Effector memory CD8-positive, alpha-beta T cell (primary cell): Measurements from ENCODE around the gene CYS1.

Experiments used
- ATAC-seq: fragments of 150-1000 bp; cut with Tn5 transposase; replicated peaks from 2 replicates; pipeline ENCODE4 v1.10.0; 2021; ENCODE audit warnings: mild to moderate bottlenecking, moderate library complexity
- DNase-seq, 3 experiments: peaks; one replicate each; pipeline ENCODE4 v3.0.0; 2021
- H3K27ac Mint-ChIP-seq, 2 donors: one replicate each; pipeline ENCODE4 v1.8.0; 2022; ENCODE audit warnings: mild to moderate bottlenecking in 2 of 2, mixed read lengths in 2 of 2, moderate library complexity in 2 of 2
- H3K27me3 Mint-ChIP-seq, 2 donors: one replicate each; pipeline ENCODE4 v1.8.0; 2022; ENCODE audit warnings: mixed read lengths in 2 of 2
- H3K36me3 Mint-ChIP-seq: one replicate; pipeline ENCODE4 v1.8.0; 2022; ENCODE audit warnings: mild to moderate bottlenecking, moderate library complexity, mixed read lengths; ENCODE audit not compliant: insufficient read depth
- H3K4me1 Mint-ChIP-seq, 2 donors: one replicate each; pipeline ENCODE4 v1.8.0; 2022; ENCODE audit warnings: low read depth in 2 of 2, mixed read lengths in 2 of 2
- H3K4me3 Mint-ChIP-seq, 2 donors: one replicate each; pipeline ENCODE4 v1.8.0; 2022; ENCODE audit warnings: mild to moderate bottlenecking in 2 of 2, mixed read lengths in 2 of 2, moderate library complexity in 2 of 2
- H3K9me3 Mint-ChIP-seq, 2 donors: one replicate each; pipeline ENCODE4 v1.8.0; 2022; ENCODE audit warnings: mixed read lengths in 2 of 2

Gene CYS1

GRCh38 chr2:10085668-10086059 is 5.5 kb upstream of the CYS1 start:
- DNase-seq (no peak), ATAC-seq (no peak)
- H3K9me3 Mint-ChIP-seq, result no peaks in the 10 kb centered on the region
- H3K4me1 Mint-ChIP-seq, result peaks cover 3 to 7% of the 10 kb centered on the region in 2 donors
- H3K27me3 Mint-ChIP-seq, result peaks cover 80 to 97% of the 10 kb centered on the region in 2 donors
- no peak overlapping the region for H3K4me3 Mint-ChIP-seq
- H3K27ac Mint-ChIP-seq, result no peak overlapping the region
- no peaks in the 10 kb centered on the region for H3K36me3 Mint-ChIP-seq

- Mint-ChIP-seq H3K9me3 (no peaks in the 10 kb centered on the region), H3K4me1 (peaks cover 3 to 7% of the 10 kb centered on the region in 2 donors), H3K4me3 (no peak overlapping the region), H3K27me3 (peaks cover 77 to 92% of the 10 kb centered on the region in 2 donors), H3K27ac (no peak overlapping the region), H3K36me3 (no peaks in the 10 kb centered on the region)
- ATAC-seq (no peak), DNase-seq (no peak)
Observed at GRCh38 chr2:10085043-10085667, 4.9 kb upstream of the CYS1 start.

GRCh38 chr2:10084223-10084865 is 4.1 kb upstream of the CYS1 start:
- DNase-seq (no peak), ATAC-seq (no peak)
- Mint-ChIP-seq H3K4me3 (no peak overlapping the region), H3K9me3 (no peaks in the 10 kb centered on the region), H3K36me3 (no peaks in the 10 kb centered on the region), H3K27me3 (peaks cover 70 to 86% of the 10 kb centered on the region in 2 donors), H3K4me1 (peaks cover 3 to 8% of the 10 kb centered on the region in 2 donors), H3K27ac (no peak overlapping the region)

- peaks cover 73 to 88% of the 10 kb centered on the region in 2 donors for H3K27me3 Mint-ChIP-seq
Observed at GRCh38 chr2:10083692-10084211, 3.5 kb upstream of the CYS1 start.

GRCh38 chr2:10083046-10083445 is 2.8 kb upstream of the CYS1 start:
- no peak overlapping the region for H3K4me3 Mint-ChIP-seq
- H3K36me3 Mint-ChIP-seq, result peaks cover 10% of the 10 kb centered on the region
- H3K27ac Mint-ChIP-seq, result no peak overlapping the region
- ATAC-seq (no peak), DNase-seq (no peak)
- H3K27me3 Mint-ChIP-seq, result peaks cover 80 to 89% of the 10 kb centered on the region in 2 donors
- H3K4me1 Mint-ChIP-seq, result peaks cover 9 to 14% of the 10 kb centered on the region in 2 donors
- H3K9me3 Mint-ChIP-seq, result no peaks in the 10 kb centered on the region

More at GRCh38 chr2:10083692-10084211, 3.5 kb upstream of the CYS1 start:
- H3K9me3 Mint-ChIP-seq, result no peaks in the 10 kb centered on the region
- H3K36me3 Mint-ChIP-seq, result peaks cover 6% of the 10 kb centered on the region
- peaks cover 6 to 12% of the 10 kb centered on the region in 2 donors for H3K4me1 Mint-ChIP-seq
- ATAC-seq (no peak), DNase-seq (no peak)
- no peak overlapping the region for H3K27ac Mint-ChIP-seq
- H3K4me3 Mint-ChIP-seq, result no peak overlapping the region

GRCh38 chr2:10080536-10081304 is 509 bp upstream of the CYS1 start:
- H3K4me1 Mint-ChIP-seq, result peaks cover 11 to 16% of the 10 kb centered on the region in 2 donors
- H3K36me3 Mint-ChIP-seq, result peaks cover 11% of the 10 kb centered on the region
- DNase-seq, result peak in 2 of 3 experiments; percentile 13 to 18
- peak overlapping the region in 1 of 2 donors; percentile 67 for H3K27ac Mint-ChIP-seq
- peaks cover 83 to 89% of the 10 kb centered on the region in 2 donors for H3K27me3 Mint-ChIP-seq
- no peaks in the 10 kb centered on the region for H3K9me3 Mint-ChIP-seq
- H3K4me3 Mint-ChIP-seq, result peak overlapping the region; percentile 58 to 65
- peak; percentile 76 for ATAC-seq

- Mint-ChIP-seq H3K27ac (no peak overlapping the region), H3K4me3 (peak overlapping the region; percentile 76 to 82), H3K27me3 (peaks cover 79 to 89% of the 10 kb centered on the region in 2 donors), H3K4me1 (peaks cover 11 to 16% of the 10 kb centered on the region in 2 donors), H3K9me3 (no peaks in the 10 kb centered on the region), H3K36me3 (peaks cover 11% of the 10 kb centered on the region)
- ATAC-seq, result peak; percentile 44
- DNase-seq, result peak in 1 of 3 experiments; percentile 11
Observed at GRCh38 chr2:10079266-10079869, 843 bp downstream of the CYS1 start.

- no peak for DNase-seq
- Mint-ChIP-seq H3K9me3 (no peaks in the 10 kb centered on the region), H3K4me1 (peaks cover 13 to 16% of the 10 kb centered on the region in 2 donors), H3K4me3 (peak overlapping the region; percentile 76 to 82), H3K36me3 (peaks cover 11% of the 10 kb centered on the region), H3K27me3 (peaks cover 79 to 89% of the 10 kb centered on the region in 2 donors), H3K27ac (no peak overlapping the region)
- ATAC-seq, result peak; percentile 2
Observed at GRCh38 chr2:10078704-10079265, 1.4 kb downstream of the CYS1 start.

- peaks cover 13 to 16% of the 10 kb centered on the region in 2 donors for H3K4me1 Mint-ChIP-seq
- H3K27me3 Mint-ChIP-seq, result peaks cover 76 to 89% of the 10 kb centered on the region in 2 donors
- H3K36me3 Mint-ChIP-seq, result peaks cover 11% of the 10 kb centered on the region
- H3K4me3 Mint-ChIP-seq, result no peak overlapping the region
- H3K27ac Mint-ChIP-seq, result no peak overlapping the region
- DNase-seq (no peak), ATAC-seq (no peak)
- H3K9me3 Mint-ChIP-seq, result no peaks in the 10 kb centered on the region
Observed at GRCh38 chr2:10078001-10078400, 2.2 kb downstream of the CYS1 start.

GRCh38 chr2:10076988-10077527 is 3.2 kb downstream of the CYS1 start:
- H3K27ac Mint-ChIP-seq, result no peak overlapping the region
- no peak overlapping the region for H3K4me3 Mint-ChIP-seq
- H3K27me3 Mint-ChIP-seq, result peaks cover 68 to 89% of the 10 kb centered on the region in 2 donors
- ATAC-seq (no peak), DNase-seq (no peak)
- H3K36me3 Mint-ChIP-seq, result peaks cover 13% of the 10 kb centered on the region
- H3K9me3 Mint-ChIP-seq, result no peaks in the 10 kb centered on the region
- peaks cover 19 to 20% of the 10 kb centered on the region in 2 donors for H3K4me1 Mint-ChIP-seq

- H3K9me3 Mint-ChIP-seq, result no peaks in the 10 kb centered on the region
- H3K4me3 Mint-ChIP-seq, result no peak overlapping the region
- H3K36me3 Mint-ChIP-seq, result peaks cover 13% of the 10 kb centered on the region
- no peak overlapping the region for H3K27ac Mint-ChIP-seq
- H3K4me1 Mint-ChIP-seq, result peaks cover 16 to 17% of the 10 kb centered on the region in 2 donors
- H3K27me3 Mint-ChIP-seq, result peaks cover 64 to 84% of the 10 kb centered on the region in 2 donors
- no peak for DNase-seq
- no peak for ATAC-seq
Observed at GRCh38 chr2:10076511-10076910, 3.7 kb downstream of the CYS1 start.

- no peak overlapping the region for H3K27ac Mint-ChIP-seq
- ATAC-seq (no peak), DNase-seq (no peak)
- peaks cover 13% of the 10 kb centered on the region for H3K36me3 Mint-ChIP-seq
- H3K9me3 Mint-ChIP-seq, result no peaks in the 10 kb centered on the region
- peaks cover 56 to 76% of the 10 kb centered on the region in 2 donors for H3K27me3 Mint-ChIP-seq
- peaks cover 13 to 16% of the 10 kb centered on the region in 2 donors for H3K4me1 Mint-ChIP-seq
- no peak overlapping the region for H3K4me3 Mint-ChIP-seq
Observed at GRCh38 chr2:10075571-10076209, 4.5 kb downstream of the CYS1 start.
